ENCODE measurements around the gene EIF5. TPM values are rescaled to one million over a fixed set of nuclear protein-coding genes. Genes with fewer than 3 reads are reported as not detected.

Gene EIF5
- total RNA-seq, 6 donors from 2014 or later: 103 to 265 (median 176) TPM

DNA sequence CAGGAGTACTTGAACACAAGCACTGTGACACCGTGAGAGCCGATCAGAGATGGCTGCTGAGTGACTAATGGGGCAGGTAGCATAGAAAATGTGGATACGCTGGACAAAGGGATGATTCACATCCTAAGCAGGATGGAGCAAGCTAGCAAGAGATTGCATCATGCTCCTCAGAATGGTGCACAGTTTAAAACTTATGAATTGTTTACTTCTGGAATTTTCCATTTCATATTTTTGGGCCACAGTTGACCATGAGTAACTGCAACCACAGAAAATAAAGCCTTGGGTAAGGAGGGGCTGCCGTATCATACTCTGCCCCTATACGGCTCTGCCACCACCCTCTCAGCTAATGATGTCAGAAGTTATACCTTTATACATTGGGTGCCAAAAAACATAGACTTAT lies 27.8 kb downstream of the EIF5 start:
- Histone ChIP-seq H3K27ac (no peak overlapping the region), H3K4me1 (no peaks in the 10 kb centered on the region), H3K36me3 (no peaks in the 10 kb centered on the region), H3K9me3 (peaks cover 3 to 11% (median 7%) of the 10 kb centered on the region in 4 donors), H3K27me3 (no peaks in the 10 kb centered on the region), H3K4me3 (no peak overlapping the region)
- WGBS, 2 donors: 70 to 71% methylated on average over 5 of the region's 5 CpGs
- TF ChIP-seq, protein P1, sequence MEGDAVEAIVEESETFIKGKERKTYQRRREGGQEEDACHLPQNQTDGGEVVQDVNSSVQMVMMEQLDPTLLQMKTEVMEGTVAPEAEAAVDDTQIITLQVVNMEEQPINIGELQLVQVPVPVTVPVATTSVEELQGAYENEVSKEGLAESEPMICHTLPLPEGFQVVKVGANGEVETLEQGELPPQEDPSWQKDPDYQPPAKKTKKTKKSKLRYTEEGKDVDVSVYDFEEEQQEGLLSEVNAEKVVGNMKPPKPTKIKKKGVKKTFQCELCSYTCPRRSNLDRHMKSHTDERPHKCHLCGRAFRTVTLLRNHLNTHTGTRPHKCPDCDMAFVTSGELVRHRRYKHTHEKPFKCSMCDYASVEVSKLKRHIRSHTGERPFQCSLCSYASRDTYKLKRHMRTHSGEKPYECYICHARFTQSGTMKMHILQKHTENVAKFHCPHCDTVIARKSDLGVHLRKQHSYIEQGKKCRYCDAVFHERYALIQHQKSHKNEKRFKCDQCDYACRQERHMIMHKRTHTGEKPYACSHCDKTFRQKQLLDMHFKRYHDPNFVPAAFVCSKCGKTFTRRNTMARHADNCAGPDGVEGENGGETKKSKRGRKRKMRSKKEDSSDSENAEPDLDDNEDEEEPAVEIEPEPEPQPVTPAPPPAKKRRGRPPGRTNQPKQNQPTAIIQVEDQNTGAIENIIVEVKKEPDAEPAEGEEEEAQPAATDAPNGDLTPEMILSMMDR (IDR thresholded peaks at IDR 0.05): no peak
- no peak for TF ChIP-seq EP300 (IDR thresholded peaks at IDR 0.05)
- TF ChIP-seq POLR2AphosphoS5 (IDR thresholded peaks at IDR 0.05): no peak
- TF ChIP-seq POLR2A (IDR thresholded peaks at IDR 0.05): no peak
- DNase-seq: no peak
- ATAC-seq (ENCODE audit: low FRiP score in 2 of 2): peak; percentile 43 to 77

DNA sequence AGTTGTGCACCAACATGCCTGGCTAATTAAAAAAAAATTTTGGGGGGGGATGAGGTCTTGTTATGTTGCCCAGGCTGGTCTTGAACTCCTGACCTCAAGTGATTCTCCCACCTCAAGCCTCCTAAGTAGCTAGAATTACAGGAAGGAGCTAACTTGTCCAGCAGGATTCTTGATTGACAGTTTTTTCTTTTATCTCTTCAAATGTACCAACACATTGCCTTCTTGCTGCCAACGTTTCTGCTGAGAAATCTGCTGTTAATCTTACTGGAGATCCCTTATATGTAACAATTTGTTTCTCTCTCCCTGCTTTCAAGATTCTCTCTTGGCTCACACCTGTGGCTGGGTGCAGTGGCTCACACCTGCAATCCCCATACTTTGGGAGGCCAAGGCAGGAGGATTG lies 28.7 kb downstream of the EIF5 start:
- Histone ChIP-seq H3K27ac (no peak overlapping the region), H3K4me1 (no peaks in the 10 kb centered on the region), H3K9me3 (peaks cover 3 to 11% (median 7%) of the 10 kb centered on the region in 4 donors), H3K4me3 (no peak overlapping the region), H3K36me3 (no peaks in the 10 kb centered on the region), H3K27me3 (no peaks in the 10 kb centered on the region)
- no peak for ATAC-seq (ENCODE audit: low FRiP score in 2 of 2)
- TF ChIP-seq, protein P1 (IDR thresholded peaks at IDR 0.05): no peak
- WGBS, 2 donors: 80 to 83% methylated on average over 1 of the region's 1 CpG
- DNase-seq: no peak

DNA sequence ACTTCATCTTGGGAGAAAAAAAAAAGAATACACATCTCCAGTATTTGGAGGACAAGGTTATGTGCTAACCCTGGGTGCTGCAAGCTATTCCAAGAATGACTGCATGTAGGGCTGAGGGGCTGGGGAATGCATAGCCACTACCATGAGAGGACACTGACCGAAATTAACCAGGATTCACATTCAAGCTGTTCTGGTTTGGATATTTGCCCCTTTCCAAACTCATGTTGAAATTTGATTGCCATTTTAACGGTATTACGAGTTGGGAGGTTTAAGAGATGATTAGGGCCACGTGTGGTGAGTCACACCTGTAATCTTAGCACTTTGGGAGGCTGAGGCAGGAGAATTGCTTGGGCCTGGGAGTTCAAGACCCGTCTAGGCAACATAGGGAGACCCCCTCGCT lies 32.7 kb downstream of the EIF5 start:
- H3K9me3 ChIP-seq: peaks cover 3 to 11% (median 7%) of the 10 kb centered on the region in 4 donors

DNA sequence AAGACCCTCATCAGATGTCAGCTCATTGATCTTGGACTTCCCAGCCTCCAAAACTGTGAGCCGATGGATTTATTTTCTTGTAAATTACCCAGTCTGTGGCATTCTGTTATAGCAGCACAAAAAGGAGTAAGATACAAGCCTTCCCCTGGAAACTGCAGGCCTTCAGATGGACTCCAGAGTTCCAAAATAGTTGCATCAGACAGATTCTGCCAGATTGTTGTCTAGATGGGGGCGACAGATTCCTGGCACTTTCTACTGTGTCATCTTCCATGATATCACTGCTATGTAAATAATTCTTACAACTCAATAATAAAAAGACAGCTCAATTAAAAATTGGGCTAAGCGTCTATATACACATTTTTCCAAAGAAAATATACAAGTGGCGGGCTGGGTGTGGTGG lies 34.0 kb downstream of the EIF5 start:
- DNase-seq (no peak), ATAC-seq (ENCODE audit: low FRiP score in 2 of 2) (no peak)
- H3K27ac ChIP-seq: no peak overlapping the region
- TF ChIP-seq, protein P1 (IDR thresholded peaks at IDR 0.05): no peak
- TF ChIP-seq EP300 (IDR thresholded peaks at IDR 0.05) (no peak), POLR2A (IDR thresholded peaks at IDR 0.05) (no peak), POLR2AphosphoS5 (IDR thresholded peaks at IDR 0.05) (no peak)
- H3K4me3 ChIP-seq: no peak overlapping the region
- no peaks in the 10 kb centered on the region for H3K36me3 ChIP-seq
- no peaks in the 10 kb centered on the region for H3K4me1 ChIP-seq
- 77 to 80% methylated on average over 4 of the region's 4 CpGs for WGBS, 2 donors
- H3K27me3 ChIP-seq: no peaks in the 10 kb centered on the region
- peaks cover under 1 to 5% (median 4%) of the 10 kb centered on the region in 4 donors for H3K9me3 ChIP-seq

More for the DNA sequence above, 32.7 kb downstream of the EIF5 start:
- DNase-seq (no peak), ATAC-seq (ENCODE audit: low FRiP score in 2 of 2) (no peak)
- Histone ChIP-seq H3K36me3 (no peaks in the 10 kb centered on the region), H3K4me3 (no peak overlapping the region), H3K27me3 (no peaks in the 10 kb centered on the region), H3K27ac (no peak overlapping the region), H3K4me1 (no peaks in the 10 kb centered on the region)
- TF ChIP-seq EP300 (IDR thresholded peaks at IDR 0.05): no peak
- TF ChIP-seq POLR2AphosphoS5 (IDR thresholded peaks at IDR 0.05): no peak
- TF ChIP-seq, protein P1 (IDR thresholded peaks at IDR 0.05): no peak
- no peak for TF ChIP-seq POLR2A (IDR thresholded peaks at IDR 0.05)
- 82 to 87% methylated on average over 6 of the region's 6 CpGs for WGBS, 2 donors

- TF ChIP-seq POLR2AphosphoS5 (IDR thresholded peaks at IDR 0.05): no peak
- no peak for TF ChIP-seq EP300 (IDR thresholded peaks at IDR 0.05)
- TF ChIP-seq POLR2A (IDR thresholded peaks at IDR 0.05): no peak
- TF ChIP-seq, protein P1 (IDR thresholded peaks at IDR 0.05): no peak
- Histone ChIP-seq H3K4me1 (no peaks in the 10 kb centered on the region), H3K27me3 (no peaks in the 10 kb centered on the region), H3K4me3 (no peak overlapping the region), H3K9me3 (no peaks in the 10 kb centered on the region), H3K27ac (no peak overlapping the region), H3K36me3 (no peaks in the 10 kb centered on the region)
- 92 to 100% methylated on average over 3 of the region's 3 CpGs for WGBS, 2 donors
- DNase-seq (no peak), ATAC-seq (ENCODE audit: low FRiP score in 2 of 2) (no peak)
Measured at GRCh38 chr14:103370087-103370486, 36.0 kb downstream of the EIF5 start.
